ENCODE results near the gene NT5M.
A peak's percentile ranks its signal among the peaks of the same experiment; 100 is the strongest.
"Not testable (repeated sequence)": the region's sequence is repeated elsewhere in the genome, so short reads cannot be mapped to it uniquely, and the experiment has no call there.

The NT5M gene

DNA sequence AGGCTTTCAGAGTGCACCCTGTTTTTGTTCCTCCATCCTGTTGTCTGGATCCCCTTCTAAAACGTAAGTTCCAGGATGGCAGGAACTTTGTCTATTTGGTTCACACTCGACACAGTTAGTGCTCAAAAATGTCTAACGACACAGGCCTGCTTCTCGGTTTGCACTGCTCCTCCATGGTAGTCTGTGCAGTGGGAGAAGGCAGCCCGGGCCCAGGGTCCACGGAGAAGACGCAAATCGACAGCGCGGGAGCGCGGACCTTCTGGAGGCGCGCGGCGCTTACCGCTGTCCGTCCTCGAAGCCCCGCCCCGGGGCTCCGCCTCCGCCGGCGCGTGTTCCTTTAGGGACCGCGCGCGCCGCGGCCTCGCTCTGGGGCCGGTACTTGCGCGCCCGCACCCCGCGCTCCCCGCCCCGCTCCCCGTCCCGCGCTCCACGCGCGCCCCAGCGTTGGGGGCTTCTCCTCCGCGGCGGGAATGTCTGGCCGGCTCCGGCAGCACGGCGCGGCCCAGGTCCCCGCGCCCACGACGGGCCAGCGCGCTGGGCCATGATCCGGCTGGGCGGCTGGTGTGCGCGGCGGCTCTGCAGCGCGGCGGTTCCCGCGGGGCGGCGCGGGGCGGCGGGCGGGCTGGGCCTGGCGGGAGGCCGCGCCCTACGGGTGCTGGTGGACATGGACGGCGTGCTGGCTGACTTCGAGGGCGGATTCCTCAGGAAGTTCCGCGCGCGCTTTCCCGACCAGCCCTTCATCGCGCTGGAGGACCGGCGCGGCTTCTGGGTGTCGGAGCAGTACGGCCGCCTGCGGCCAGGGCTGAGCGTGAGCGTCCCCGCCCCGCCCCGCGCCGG, at the start of gene NT5M:
NT5M (plus strand) TSS at position 364 of the 837 bp plus-strand sequence; CDS start at position 542, 178 bp downstream.
- DNase-seq = peak; percentile 81

- DNase-seq = no peak
Observed at GRCh38 chr17:17253406-17253805, 49.8 kb upstream of the NT5M start.

- no peak for DNase-seq
Observed at GRCh38 chr17:17254036-17254435, 49.1 kb upstream of the NT5M start.

DNA sequence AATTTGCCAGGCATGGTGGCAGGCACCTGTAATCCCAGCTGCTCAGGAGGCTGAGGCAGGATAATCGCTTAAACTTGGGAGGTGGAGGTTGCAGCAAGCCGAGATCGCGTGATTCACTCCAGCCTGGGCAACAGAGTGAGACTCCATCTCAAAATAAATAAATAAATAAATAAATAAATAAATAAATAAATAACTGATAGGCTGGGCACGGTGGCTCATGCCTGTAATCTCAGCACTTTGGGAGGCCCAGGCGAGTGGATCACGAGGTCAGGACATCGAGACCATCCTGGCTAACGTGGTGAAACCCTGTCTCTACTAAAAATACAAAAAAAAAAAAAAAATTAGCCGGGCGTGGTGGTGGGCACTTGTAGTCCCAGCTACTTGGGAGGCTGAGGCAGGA, 47.5 kb upstream of the NT5M start:
- not testable (repeated sequence) for DNase-seq

- no peak for DNase-seq
Observed at GRCh38 chr17:17256316-17256715, 46.9 kb upstream of the NT5M start.

DNA sequence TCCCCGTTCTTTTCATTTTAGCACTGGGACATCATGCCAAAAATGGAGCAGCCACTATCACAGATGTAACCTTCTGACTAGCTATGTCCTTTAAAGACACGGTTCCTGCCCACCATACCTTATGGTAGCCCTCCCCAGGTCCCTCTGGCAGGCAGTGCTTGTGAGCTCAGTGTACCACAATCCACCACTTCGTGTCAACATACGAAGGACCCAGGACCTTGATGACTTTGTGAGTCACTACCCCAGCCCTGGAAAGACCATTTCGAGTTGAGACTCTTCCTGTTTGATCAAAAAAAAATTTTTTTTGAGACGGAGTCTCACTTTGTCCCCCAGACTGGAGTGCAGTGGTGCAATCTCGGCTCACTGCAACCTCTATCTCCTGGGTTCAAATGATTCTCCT, 45.2 kb upstream of the NT5M start:
- no peak for DNase-seq

DNA sequence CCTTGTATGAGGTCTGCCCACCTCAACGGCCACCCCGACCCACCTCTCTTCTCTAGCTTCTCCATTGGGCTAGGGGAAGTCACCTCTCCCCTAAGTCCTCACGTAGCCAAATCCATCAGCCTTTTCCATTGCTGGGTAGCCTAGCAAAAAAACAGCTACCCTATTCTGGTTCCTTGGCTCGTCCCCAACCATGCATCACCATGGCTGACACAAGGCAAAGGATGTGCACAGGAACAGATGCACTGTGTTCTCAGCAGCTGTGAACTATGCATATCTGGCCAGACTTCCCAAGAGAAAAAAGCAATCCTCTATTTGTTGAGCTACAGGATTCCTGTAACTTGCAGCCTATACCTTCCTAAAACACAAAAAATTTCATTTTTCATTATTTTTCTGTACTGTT, 44.2 kb upstream of the NT5M start:
- no peak for DNase-seq

GRCh38 chr17:17264430-17264829, 38.7 kb upstream of the NT5M start:
- DNase-seq = no peak

DNA sequence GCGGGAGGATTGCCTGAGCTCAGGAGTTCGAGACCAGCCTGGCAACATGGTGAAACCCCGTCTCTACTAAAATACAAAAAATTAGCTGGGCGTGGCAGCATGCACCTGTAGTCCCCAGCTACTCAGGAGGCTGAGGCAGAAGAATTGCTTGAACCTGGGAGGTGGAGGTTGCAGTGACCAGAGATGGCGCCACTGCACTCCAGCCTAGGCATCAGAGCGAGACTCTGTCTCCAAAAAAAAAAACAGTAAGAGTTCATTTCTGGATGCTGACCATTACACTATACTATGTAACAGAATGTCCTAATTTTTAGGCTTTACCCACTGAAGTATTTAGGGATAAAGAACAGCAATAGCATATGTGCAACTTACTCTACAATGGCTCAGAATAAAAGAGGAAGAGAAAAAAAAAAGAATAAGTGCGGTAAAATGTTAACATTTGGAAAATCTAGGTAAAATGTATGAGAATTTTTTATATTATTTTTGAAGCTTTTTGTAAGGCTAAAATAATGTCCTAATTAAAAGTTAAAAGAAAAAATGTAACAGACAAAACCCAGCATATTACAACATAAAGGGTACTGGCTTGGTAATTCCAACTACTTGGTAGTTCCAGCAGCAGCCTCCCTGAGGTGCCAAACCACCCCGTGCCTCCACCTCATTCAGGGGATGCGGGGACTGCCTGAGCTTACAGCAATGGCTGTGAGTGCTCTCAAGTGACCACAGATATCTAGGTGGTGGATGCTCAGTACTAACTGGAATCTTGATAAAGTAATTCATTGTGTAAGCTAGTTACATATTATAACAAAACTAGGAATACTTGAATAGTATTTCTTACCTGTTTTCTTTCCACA, 33.0 kb upstream of the NT5M start:
- DNase-seq = no peak

DNA sequence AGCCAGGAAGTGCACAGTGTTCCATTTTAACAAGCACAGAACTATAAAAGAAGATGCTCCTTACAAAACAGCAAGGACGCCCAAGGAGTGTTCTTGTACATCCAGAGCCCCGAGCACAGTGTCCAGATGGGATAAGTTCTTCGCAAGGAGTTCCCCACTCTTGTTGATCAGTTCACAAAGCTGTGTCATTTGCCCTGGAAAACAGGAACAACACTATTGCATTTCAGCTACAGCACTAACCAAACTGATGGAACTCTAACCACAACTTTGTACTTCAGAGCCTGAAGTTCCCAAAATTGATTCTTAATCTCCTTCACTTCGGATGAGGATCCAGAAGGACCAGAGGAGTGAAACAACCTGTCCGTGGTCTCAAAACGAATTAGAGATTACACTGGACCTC, 27.2 kb upstream of the NT5M start:
- DNase-seq = no peak

DNA sequence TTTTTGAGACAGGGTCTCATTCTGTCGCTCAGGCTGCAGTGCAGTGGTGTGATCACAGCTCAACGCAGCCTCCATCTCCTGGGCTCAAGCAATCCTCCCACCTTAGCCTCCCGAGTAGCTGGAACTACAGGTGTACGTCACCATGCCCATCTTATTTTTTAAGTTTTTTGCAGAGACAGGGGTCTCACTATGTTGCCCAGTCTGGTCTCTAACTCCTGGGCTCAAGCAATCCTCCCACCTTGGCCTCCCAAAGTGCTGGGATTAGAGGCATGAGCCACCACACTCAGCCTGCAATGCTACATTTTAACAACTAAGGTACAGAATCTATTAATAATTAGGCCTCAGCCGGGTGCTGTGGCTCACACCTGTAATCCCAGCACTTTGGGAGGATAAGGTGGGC, 25.7 kb upstream of the NT5M start:
- DNase-seq = not testable (repeated sequence)

DNA sequence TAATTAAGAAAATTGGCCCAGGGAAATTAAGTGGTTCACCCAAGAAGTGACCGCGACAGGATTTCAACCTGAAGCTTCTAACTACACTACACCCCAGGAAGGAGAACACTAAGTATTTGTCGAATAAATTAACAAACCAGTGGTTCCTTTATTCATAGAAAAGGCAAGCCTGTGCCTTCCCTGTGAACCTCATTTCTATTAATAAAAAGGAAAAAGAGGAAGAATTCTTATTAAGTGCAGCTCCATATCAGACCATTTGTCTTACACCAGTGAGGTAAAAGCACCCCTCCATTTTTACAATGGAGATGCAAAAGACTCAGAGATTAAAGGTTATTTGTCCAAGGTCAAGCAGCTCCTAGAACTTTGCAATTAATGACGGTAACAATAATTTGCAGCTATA, 23.9 kb upstream of the NT5M start:
- no peak for DNase-seq

DNA sequence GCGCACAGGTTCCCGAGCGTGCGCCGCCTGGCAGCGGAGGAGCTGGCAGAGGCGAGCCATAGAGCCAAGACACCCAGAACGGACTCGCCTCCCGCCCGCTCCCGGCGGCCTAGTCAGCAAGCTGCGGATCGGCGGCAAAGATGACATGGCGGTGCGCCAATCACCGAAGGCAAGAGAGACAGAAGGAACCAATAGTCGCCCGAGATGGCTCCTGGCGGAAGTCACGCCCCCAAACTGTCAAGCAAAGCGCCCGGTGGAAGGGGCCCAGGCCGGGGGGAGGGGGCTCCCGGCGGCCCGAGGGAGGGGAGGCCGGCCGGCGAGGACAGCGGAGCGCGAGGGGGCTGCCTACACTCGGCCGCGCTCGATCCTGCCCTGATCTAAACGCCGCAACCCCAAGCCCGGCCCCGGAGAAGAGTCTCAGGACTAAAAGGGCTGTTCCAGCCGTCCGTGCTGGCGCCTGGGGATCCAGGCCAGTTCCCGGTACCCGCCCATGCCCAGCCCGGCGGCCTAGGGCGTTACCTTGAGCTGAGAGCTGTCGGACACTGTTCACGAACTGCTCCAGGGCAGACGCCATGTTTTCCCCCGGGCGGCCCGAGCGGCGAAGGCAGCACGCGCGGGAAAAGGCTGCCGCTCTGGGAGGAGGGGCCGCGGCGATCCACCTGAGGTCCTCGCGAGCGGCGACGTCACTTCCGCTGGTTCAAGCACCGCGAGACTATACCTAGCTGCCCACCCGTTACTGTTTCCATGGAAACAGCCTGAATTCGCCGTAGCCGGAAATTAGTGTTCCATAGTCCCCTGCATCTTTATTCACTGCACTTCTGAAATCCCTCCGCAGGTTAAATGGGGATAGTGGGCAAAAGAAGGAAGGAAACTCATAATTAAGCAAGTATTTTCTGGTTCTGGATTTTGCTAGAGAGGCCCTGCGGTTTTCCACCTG, 22.3 kb upstream of the NT5M start, which contains the start of gene COPS3:
COPS3 (minus strand) TSS at position 634 of the 937 bp plus-strand sequence; CDS start at position 574, 60 bp downstream.
- DNase-seq = peak; percentile 98

DNA sequence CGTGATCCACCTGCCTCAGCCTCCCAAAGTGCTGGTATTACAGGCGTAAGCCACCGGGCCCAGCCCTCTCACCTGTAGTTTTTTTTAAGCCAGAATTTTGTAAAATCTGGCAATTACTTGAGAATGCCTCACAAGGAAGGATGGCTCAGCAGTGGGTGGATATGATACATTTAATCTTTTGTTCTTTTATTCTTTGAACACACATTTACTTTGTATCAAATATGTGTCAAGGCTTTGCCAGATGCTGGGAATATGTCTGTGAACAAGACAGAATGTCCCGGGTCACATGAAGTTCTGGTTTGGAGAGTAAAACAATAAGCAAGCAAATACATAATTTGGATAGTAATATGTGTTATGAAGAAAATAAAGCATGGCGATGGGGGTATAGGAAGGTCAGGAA, 17.2 kb upstream of the NT5M start:
- DNase-seq = no peak

DNA sequence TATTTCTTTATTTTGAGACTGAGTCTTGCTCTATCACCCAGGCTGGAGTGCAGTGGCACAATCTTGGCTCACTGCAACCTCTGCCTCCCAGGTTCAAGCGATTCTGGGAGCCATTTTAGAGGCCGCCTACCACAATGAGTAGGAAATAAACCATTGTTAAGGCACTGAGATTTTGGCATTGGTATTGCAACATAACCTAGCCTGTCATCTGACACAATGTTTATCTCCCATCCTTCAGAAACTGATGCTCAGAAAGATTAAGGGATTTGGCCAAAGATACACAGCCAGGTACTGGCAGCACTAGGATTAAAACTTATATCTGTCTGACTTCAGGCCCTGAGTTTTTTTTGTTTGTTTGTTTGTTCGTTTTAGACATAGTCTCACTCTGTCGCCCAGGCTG, 14.1 kb upstream of the NT5M start:
- no peak for DNase-seq

GRCh38 chr17:17289701-17290100, 13.5 kb upstream of the NT5M start:
- no peak for DNase-seq

- DNase-seq = no peak
Observed at GRCh38 chr17:17295141-17295540, 8.0 kb upstream of the NT5M start.

DNA sequence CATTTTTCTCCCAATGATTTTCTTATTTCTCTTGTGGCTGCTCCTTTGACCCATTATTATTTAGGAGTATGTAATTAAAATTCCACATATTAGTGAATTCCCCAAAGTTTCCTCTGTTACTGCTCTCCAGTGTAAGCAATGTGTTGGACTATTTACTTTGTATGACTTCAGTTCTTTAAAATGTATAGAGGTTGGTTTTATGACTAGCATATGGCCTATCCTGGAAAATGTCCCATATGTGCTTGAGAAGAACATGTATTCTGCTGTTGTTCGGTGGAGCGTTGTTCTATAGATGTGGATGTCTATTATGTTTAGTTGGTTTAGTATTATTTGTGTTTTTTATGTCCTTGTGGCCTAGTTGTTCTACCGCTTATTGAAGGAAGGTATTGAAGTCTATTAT, 6.0 kb upstream of the NT5M start:
- DNase-seq = no peak

DNA sequence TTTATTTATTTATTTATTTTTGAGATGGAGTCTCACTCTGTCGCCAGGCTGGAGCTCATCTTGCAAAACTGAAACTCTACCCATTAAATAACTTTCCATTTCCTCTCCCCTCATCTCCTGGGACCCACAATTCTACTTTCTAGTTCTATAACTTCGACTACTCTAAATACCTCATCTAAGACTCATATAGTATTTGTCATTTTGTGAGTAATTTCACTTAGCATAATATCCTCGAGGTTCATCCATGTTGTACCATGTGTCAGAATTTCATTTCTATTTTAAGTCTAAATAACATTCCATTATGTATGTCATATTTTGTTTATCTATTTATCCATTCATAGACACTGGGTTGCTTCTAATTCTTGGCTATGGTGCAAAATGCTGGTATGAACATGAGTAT, 5.1 kb upstream of the NT5M start:
- DNase-seq = no peak

- peak; percentile 58 for DNase-seq
Observed at GRCh38 chr17:17300624-17301568, 2.3 kb upstream of the NT5M start.

GRCh38 chr17:17301659-17302058, 1.5 kb upstream of the NT5M start:
- DNase-seq = not testable (repeated sequence)

Data from right hindlimb (tissue), 1 donor.